HCT116 (cell line): ENCODE data around the gene CTIF.

Experiments used
- CTCF ChIP-seq, 3 experiments: fragments of 200-600 bp in 1 of 3; sonication (generic) in 1 of 3; IDR thresholded peaks in 2 of 3; conservative IDR thresholded peaks in 1 of 3; 2 replicates each; pipeline ENCODE4 v1.5.1; 2012 to 2017; ENCODE audit warnings: low read depth in 2 of 3, low read length in 2 of 3, antibody characterized with exemption in 1 of 3, borderline replicate concordance in 1 of 3, control low read depth in 1 of 3, mild to moderate bottlenecking in 1 of 3, mixed read lengths in 1 of 3, mixed run types in 1 of 3, moderate library complexity in 1 of 3; ENCODE audit not compliant: insufficient read depth in 1 of 3
- EGR1 ChIP-seq: IDR thresholded peaks from 2 replicates; pipeline ENCODE4 v1.6.1; 2012; ENCODE audit warnings: low read depth
- EZH2 ChIP-seq: fragments of 200-600 bp; sonication (generic); IDR thresholded peaks from 2 replicates; pipeline ENCODE4 v1.6.1; 2017; ENCODE audit warnings: antibody characterized with exemption, mixed run types
- MAX ChIP-seq: IDR thresholded peaks from 2 replicates; pipeline ENCODE4 v1.6.1; 2012
- POLR2A ChIP-seq: IDR thresholded peaks from 2 replicates; pipeline ENCODE4 v1.7.0; 2011; ENCODE audit warnings: borderline replicate concordance; ENCODE audit not compliant: insufficient read depth, insufficient read length; ENCODE audit errors: extremely low read depth
- POLR2AphosphoS5 ChIP-seq: IDR thresholded peaks from 2 replicates; pipeline ENCODE4 v1.6.1; 2011; ENCODE audit warnings: mild to moderate bottlenecking, low read depth, low read length, moderate library complexity

GRCh38 chr18:48884771-48885170 lies 345.9 kb downstream of the CTIF start:
- no peak for TF ChIP-seq POLR2A
- no peak for TF ChIP-seq POLR2AphosphoS5
- TF ChIP-seq CTCF (IDR thresholded peaks at IDR 0.05 in 2 of 3, conservative IDR thresholded peaks at IDR 0.05 in 1 of 3; ENCODE audit: borderline replicate concordance in 1 of 3, insufficient read depth in 1 of 3, low read depth in 2 of 3, low read length in 2 of 3), result no peak
- no peak for TF ChIP-seq EZH2
- TF ChIP-seq MAX, result no peak
- TF ChIP-seq EGR1, result no peak
